Epithelial cell of prostate (primary cell): ENCODE data around the gene CX3CL1.

ENCODE experiments used
- DNase-seq: peaks from one replicate; pipeline ENCODE4 v3.0.0-alpha.2; 2011; ENCODE audit warnings: low read depth, low spot score
- H3K27ac ChIP-seq: fragments of 450-650 bp; 2 replicates; pipeline ENCODE4 v1.5.1; 2017; ENCODE audit warnings: mild to moderate bottlenecking

The CX3CL1 gene

GRCh38 chr16:57401943-57402640, 29.8 kb downstream of the CX3CL1 start:
- no peak for DNase-seq
- H3K27ac ChIP-seq = no peak overlapping the region

- no peak within 1 kb of the TSS for H3K27ac ChIP-seq
- DNase-seq = no peak
Observed at GRCh38 chr16:57403965-57404817, 31.9 kb downstream of the CX3CL1 start, which contains the start of gene CCL17. TSS of gene CCL17 (plus strand) at chr16:57404767. CDS start at chr16:57413933, 9,166 bp downstream.

GRCh38 chr16:57405097-57405496, 32.8 kb downstream of the CX3CL1 start:
- no peak overlapping the region for H3K27ac ChIP-seq
- DNase-seq = no peak

GRCh38 chr16:57406881-57407280, 34.6 kb downstream of the CX3CL1 start:
- no peak for DNase-seq
- no peak overlapping the region for H3K27ac ChIP-seq

- H3K27ac ChIP-seq = no peak overlapping the region
Observed at GRCh38 chr16:57407521-57408353, 35.4 kb downstream of the CX3CL1 start.

GRCh38 chr16:57409065-57409464, 36.8 kb downstream of the CX3CL1 start:
- no peak for DNase-seq
- no peak overlapping the region for H3K27ac ChIP-seq

More at GRCh38 chr16:57407521-57408353, 35.4 kb downstream of the CX3CL1 start:
- DNase-seq = no peak

GRCh38 chr16:57409870-57410587, 37.7 kb downstream of the CX3CL1 start:
- no peak for DNase-seq
- H3K27ac ChIP-seq = no peak overlapping the region

GRCh38 chr16:57411362-57411976, 39.2 kb downstream of the CX3CL1 start:
- no peak overlapping the region for H3K27ac ChIP-seq
- DNase-seq = no peak

GRCh38 chr16:57412584-57412983, 40.3 kb downstream of the CX3CL1 start:
- DNase-seq = no peak
- no peak overlapping the region for H3K27ac ChIP-seq

GRCh38 chr16:57413301-57413730, 41.0 kb downstream of the CX3CL1 start:
- no peak overlapping the region for H3K27ac ChIP-seq
- no peak for DNase-seq

- H3K27ac ChIP-seq = no peak overlapping the region
- DNase-seq = no peak
Observed at GRCh38 chr16:57413733-57414132, 41.4 kb downstream of the CX3CL1 start.

- DNase-seq = no peak
- no peak overlapping the region for H3K27ac ChIP-seq
Observed at GRCh38 chr16:57416084-57416483, 43.8 kb downstream of the CX3CL1 start.

GRCh38 chr16:57419506-57419905, 47.2 kb downstream of the CX3CL1 start:
- no peak for DNase-seq
- H3K27ac ChIP-seq = no peak overlapping the region

- H3K27ac ChIP-seq = no peak overlapping the region
- DNase-seq = no peak
Observed at GRCh38 chr16:57422026-57422944, 50.0 kb downstream of the CX3CL1 start.

- DNase-seq = no peak
- H3K27ac ChIP-seq = no peak overlapping the region
Observed at GRCh38 chr16:57423152-57423551, 50.9 kb downstream of the CX3CL1 start.

- H3K27ac ChIP-seq = no peak overlapping the region
- DNase-seq = no peak
Observed at GRCh38 chr16:57424583-57424982, 52.3 kb downstream of the CX3CL1 start.

GRCh38 chr16:57426356-57426755, 54.1 kb downstream of the CX3CL1 start:
- no peak for DNase-seq
- H3K27ac ChIP-seq = no peak overlapping the region

GRCh38 chr16:57427307-57427706, 55.0 kb downstream of the CX3CL1 start:
- no peak overlapping the region for H3K27ac ChIP-seq
- no peak for DNase-seq
